NCI-H128 (cell line): ENCODE results near the gene ARID3C.

Source experiments
- DNase-seq: peaks from one replicate; lab custom pipeline; 2025; ENCODE audit not compliant: unreplicated experiment; lab: John Stamatoyannopoulos, UW

Gene ARID3C

DNA sequence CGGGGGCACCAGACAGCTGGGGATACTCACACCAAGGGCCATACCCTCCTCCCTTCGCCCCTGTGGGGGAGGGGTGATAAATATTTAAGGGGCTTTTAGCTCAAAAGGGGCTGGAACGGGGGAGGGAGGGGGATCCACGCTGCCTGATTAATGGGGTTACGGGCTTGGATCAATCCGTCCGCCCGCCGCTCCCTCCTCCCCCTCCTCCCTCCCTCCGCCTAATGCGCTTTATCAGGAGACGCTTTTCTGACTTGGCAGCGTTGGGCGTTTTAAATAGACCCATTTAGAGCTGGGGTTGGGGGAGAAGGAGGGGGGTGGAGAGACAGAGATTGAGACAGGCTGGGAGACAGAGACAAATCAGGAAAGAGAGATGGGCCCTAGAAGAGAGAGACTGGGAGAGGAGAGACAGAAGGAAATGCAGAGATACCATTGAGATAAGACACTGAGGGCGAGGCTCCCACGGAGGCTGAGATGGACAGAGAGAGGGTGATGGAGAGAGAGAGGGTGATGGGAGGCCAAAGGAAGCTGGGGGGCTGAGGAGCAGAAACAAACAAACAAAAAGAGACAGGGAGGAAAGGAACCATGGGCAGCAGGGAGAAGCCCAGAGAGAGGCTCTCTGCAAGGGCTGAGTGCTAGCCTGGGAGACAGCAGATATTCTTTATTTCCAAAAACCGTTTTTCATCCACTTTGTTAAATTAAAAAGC is 49.6 kb downstream of the ARID3C start:
- DNase-seq: no peak

DNA sequence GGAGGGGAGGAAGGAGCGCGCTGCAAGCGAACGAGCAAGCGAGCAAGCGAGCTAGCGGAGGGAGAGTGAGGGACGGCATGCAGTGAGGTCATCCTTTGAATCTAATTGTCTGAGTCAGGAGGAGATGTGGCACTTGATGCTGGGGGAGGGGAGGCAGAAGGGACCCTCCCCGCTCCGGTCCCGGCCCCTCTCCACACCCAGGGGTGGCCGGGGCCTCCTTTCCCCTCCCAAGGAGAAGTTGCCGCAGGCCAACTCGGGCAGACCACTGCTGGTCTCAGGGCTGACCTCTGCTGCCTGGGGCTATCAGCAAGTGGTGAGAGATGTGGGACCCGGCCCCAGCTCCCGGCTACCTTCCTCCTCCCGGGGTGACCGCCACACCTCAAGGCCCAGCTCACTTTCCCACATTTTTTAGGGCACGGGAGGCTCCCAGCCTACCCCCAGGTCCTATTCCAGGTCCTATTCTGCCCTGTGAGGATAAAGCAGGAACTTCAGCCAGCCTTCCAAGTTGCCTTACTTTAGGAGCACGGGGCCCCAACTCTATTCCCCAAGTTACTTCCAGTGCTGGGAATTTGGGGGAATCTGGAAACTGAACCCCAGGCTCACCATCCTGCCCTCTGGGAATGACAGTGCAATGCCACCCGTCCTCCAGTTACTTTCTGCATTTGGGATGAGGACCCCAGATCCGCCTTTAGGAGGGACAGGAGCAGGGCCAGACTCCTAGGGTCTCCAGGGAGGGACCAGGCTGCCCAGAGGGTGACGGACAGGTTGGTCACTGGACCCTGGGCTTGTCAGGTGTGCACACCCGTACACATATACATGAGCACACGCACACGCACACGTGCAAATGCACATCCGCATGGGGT is 50.4 kb downstream of the ARID3C start:
- no peak for DNase-seq

DNA sequence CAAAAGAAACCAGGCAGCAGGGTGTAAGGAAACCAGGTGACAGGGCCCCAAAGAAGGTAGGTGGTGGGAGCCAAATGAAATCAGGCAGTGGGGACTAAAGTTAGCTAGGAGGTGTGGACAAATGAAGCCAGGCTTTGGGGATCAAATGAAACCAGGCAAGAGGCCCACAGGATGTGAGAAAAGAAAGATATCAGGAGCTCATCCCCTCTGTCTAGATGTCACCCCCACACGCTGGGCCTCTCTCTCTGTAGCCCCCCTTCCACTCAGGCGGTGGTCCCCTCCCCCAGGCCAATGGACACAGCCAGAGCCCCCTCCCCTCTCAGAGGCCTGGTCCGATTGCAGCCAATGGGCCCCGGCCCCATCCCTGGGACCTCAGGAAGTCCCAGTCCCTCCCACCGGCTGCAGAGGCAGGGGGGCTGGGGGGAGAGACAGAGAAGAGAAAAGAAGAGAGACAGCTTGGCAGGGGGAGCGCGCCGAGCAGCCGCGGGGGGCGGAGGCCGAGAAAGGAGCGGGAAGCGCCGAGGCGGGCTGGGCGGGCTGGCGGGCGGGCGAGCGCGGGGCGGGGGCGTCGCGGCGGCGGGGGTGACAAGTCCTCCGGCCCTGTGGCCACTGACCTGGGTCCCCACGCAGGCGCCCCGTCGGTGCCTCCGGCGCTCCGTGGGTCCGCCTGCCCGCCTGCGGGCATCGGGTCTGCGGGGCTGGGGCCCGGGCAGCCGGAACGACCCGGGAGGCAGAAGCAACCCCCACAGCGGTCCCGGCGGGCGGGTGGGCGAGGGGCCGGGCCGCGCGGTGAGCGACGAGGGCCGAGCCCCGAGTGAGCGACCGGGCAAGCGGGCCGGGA is 51.2 kb downstream of the ARID3C start:
- no peak for DNase-seq

GRCh38 chr9:34576597-34577399 is 52.1 kb downstream of the ARID3C start:
- DNase-seq: no peak

DNA sequence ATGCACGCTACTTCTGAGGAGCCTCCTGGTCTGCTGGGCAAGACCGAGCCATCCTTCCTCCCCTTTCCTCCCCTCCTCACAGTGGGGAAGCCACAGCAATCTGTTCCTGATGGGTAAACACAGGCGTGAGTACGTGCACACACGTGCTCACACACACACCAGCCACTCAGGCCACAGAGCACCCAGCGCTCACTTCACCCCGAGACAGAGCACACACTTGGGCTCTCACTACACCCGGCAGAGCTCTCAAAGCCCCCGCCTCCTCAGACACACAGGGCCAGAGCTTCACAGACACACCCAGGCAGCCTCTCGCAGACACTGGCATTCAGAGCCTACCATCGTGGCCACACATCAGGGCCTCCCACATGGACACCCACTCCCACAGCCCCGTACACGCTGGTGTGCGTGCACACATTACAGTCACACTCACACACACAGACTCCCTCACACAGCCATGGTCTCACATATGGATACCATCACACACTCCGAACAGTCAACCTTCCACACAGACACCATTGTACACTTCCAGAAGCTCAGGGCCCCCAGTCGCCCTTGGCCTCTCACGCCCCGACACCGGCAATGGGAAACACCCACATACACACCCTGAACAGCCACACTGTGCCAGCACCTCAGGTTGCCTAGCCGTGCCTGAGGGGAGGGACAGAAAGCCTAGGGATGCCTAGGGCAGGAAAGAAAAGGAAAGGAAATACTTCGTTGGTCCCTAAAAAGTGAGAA is 52.8 kb downstream of the ARID3C start:
- no peak for DNase-seq

DNA sequence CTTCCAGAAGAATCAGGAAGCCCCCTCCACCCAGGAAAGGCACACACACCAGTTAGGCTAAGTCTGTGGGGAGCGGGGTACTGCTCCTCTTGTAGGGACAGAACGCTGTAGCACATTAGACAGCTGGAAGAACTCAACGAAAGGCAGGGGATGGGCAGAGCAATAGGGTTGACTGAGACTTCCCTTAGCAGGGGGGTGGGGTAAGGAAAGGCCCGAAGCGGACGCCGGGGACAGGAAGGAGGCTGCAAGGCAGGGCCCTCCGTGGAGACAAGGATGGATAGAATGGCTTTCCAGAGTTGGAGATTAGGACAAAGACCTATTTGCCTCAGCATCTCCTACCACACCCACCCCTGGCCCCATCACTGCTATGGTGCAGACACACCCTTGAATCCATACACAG is 53.6 kb downstream of the ARID3C start:
- DNase-seq: no peak

DNA sequence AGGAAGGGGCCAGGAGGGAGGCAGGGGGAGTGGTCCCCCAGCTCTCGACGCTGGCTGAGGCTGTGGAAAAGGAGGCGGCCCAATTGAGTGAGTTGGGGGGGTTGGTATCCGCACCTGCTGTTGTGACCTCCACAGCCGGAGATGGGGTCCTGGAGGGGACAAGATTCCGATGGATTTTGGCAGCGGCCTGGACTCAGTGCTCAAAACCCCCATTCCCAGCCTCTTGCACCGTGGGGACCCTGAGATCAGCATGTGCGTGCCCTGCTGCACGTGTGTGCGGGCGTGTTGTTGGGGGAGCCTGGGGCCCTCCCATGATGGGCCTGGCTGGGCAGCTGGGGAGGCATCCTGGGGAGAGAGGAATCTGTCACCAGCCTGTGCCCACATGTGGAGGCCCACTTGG is 54.3 kb downstream of the ARID3C start:
- no peak for DNase-seq

GRCh38 chr9:34573599-34574325 is 55.1 kb downstream of the ARID3C start:
- DNase-seq: no peak

DNA sequence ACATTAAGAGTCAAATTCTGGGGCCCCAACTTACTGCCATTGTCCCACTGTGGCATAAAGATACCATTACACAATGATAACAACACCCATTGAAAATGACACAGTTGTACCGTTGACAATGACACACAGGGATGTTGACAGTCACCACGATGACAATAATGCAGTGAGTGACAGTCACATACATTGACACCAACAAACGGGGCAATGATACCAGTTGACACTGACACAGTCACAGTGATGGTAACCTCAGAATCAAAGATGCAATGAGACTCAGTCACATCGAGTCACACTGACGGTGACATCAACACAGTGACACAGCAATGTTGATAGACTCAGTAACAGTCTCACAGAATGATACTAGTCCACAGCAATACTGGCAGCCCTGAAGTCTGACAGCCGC is 56.2 kb downstream of the ARID3C start:
- no peak for DNase-seq

DNA sequence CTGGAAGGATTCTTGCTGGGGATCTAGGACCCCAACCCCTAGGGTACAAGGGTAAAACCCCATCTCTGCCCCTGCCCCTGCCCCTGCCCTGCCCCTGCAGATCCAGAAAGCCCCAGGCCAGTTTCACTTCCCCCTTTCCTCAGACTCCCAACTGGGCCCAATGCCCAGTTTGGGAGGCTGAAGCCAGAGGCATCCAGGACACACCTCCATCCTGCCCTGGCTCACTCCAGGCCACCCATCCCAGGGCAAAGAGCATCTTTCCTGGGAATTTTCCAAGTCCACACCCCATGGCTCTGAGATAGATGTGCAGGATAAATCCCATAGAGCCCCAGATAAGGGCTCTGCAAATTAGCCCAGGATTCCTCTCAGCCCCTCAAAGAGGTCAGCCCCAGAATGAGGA is 56.8 kb downstream of the ARID3C start:
- DNase-seq: no peak

DNA sequence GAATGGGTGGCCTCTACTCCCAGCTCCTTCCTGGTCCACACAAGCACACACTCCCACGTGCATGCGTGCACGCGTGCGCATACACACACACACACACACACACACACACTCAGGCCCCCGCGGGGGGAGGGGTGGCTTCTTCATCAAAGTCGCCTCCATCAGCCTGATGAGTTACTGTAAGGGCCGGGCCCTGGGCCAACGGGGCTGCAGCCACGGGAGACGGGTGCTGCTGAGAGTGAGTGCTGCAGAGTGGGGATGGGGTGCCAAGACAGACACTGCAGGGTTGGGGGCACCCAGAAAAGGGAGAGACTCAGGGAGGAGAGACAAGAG is 57.4 kb downstream of the ARID3C start:
- DNase-seq: no peak
